Colonic mucosa (tissue), 4 donors: ENCODE measurements around the gene CRTAC1. TPM values are rescaled to one million over a fixed set of nuclear protein-coding genes. Genes with fewer than 3 reads are reported as not detected.

Source experiments
- DNase-seq: peaks from one replicate; pipeline ENCODE4 v3.0.0-alpha.2; 2020
- H3K27ac ChIP-seq: fragments of 200-600 bp; one replicate; pipeline ENCODE4 v1.8.0; 2021
- H3K27me3 ChIP-seq: fragments of 200-600 bp; one replicate; pipeline ENCODE4 v1.8.0; 2021
- H3K36me3 ChIP-seq: fragments of 200-600 bp; one replicate; pipeline ENCODE4 v1.8.0; 2021
- H3K4me1 ChIP-seq: fragments of 200-600 bp; one replicate; pipeline ENCODE4 v1.8.0; 2021; ENCODE audit warnings: mild to moderate bottlenecking
- H3K4me3 ChIP-seq: fragments of 200-600 bp; one replicate; pipeline ENCODE4 v1.8.0; 2021
- H3K9ac ChIP-seq, 2 donors: one replicate each; pipeline ENCODE4 v1.7.0; 2013; ENCODE audit warnings: control low read depth in 2 of 2, low read depth in 2 of 2, low read length in 2 of 2
- H3K9me3 ChIP-seq: fragments of 200-600 bp; one replicate; pipeline ENCODE4 v1.8.0; 2021
- CTCF ChIP-seq: fragments of 200-600 bp; IDR thresholded peaks from one replicate; pipeline ENCODE4 v1.8.0; 2022; ENCODE audit warnings: antibody characterized with exemption, mild to moderate bottlenecking
- intact Hi-C: fragments of 100-400 bp; cut with DNase I; formaldehyde crosslinking; loops from one replicate; pipeline ENCODE4 v1.14.1; 2022
- total RNA-seq, 2 donors: library from RNA; stranded (reverse); fragmentation: NEBNext Ultra II Directional in 1 of 2; extraction: Animal tissue kit (Norgen Biotek cat#: 25700) in 1 of 2; gene quantifications; one replicate each; pipeline ENCODE4 v1.2.1, GENCODE V29; 2021
- donor health status: healthy.
- donor health status: DM: no; HTN: no; CAD: no.
- donor health status: DM: no; HTN: no; CAD: no.

The CRTAC1 gene
- total RNA-seq, 2 donors from 2014 or later, result 0.17 to 1.4 TPM

GRCh38 chr10:98020254-98020653 lies 10.2 kb downstream of the CRTAC1 start:
- Histone ChIP-seq H3K27me3 (no peaks in the 10 kb centered on the region), H3K36me3 (no peaks in the 10 kb centered on the region), H3K4me1 (no peaks in the 10 kb centered on the region), H3K9me3 (no peaks in the 10 kb centered on the region), H3K9ac (no peak overlapping the region), H3K27ac (no peak overlapping the region), H3K4me3 (no peak overlapping the region)
- intact Hi-C loops, result no loop called here
- no peak for TF ChIP-seq CTCF
- no peak for DNase-seq

DNA sequence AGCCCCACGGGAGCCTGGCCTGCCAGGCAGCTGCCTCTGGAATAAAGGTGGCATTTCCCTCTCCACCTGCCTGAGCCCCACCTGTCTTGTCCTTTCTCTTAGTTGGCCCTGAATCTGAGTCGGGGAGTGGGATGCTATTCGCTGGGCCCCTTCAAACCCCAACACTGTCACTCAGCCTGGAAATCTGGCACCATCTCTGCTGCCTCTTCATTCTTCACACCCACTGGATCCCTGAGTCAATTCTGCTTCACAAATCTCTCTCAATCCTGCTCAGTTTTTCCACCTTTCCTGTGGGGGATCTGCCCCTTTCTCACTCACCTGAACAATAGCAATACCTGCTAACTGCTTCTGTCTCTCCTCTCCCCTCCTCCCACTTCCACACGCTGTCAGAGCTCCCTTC lies 10.6 kb downstream of the CRTAC1 start:
- intact Hi-C loops, result no loop called here
- no peak for TF ChIP-seq CTCF
- no peaks in the 10 kb centered on the region for H3K36me3 ChIP-seq
- H3K4me1 ChIP-seq, result no peaks in the 10 kb centered on the region
- DNase-seq, result no peak
- no peaks in the 10 kb centered on the region for H3K9me3 ChIP-seq
- H3K27ac ChIP-seq, result no peak overlapping the region
- no peaks in the 10 kb centered on the region for H3K27me3 ChIP-seq
- no peak overlapping the region for H3K9ac ChIP-seq
- H3K4me3 ChIP-seq, result no peak overlapping the region

- H3K27me3 ChIP-seq, result no peaks in the 10 kb centered on the region
- intact Hi-C loops, result no loop called here
- no peak overlapping the region for H3K9ac ChIP-seq
- H3K27ac ChIP-seq, result no peak overlapping the region
- no peak overlapping the region for H3K4me3 ChIP-seq
- H3K36me3 ChIP-seq, result no peaks in the 10 kb centered on the region
- no peak for TF ChIP-seq CTCF
- no peaks in the 10 kb centered on the region for H3K4me1 ChIP-seq
- H3K9me3 ChIP-seq, result no peaks in the 10 kb centered on the region
- no peak for DNase-seq
Measured at GRCh38 chr10:98016772-98017475, 13.5 kb downstream of the CRTAC1 start.

GRCh38 chr10:98013776-98014175 lies 16.6 kb downstream of the CRTAC1 start:
- TF ChIP-seq CTCF, result no peak
- Histone ChIP-seq H3K9ac (no peak overlapping the region), H3K27me3 (no peaks in the 10 kb centered on the region), H3K9me3 (no peaks in the 10 kb centered on the region), H3K4me3 (no peak overlapping the region), H3K27ac (no peak overlapping the region), H3K36me3 (no peaks in the 10 kb centered on the region), H3K4me1 (no peaks in the 10 kb centered on the region)
- no peak for DNase-seq
- intact Hi-C loops, result no loop called here

- H3K4me1 ChIP-seq, result no peaks in the 10 kb centered on the region
- H3K4me3 ChIP-seq, result no peak overlapping the region
- H3K9ac ChIP-seq, result no peak overlapping the region
- no peak for DNase-seq
- H3K36me3 ChIP-seq, result no peaks in the 10 kb centered on the region
- H3K9me3 ChIP-seq, result no peaks in the 10 kb centered on the region
- H3K27me3 ChIP-seq, result no peaks in the 10 kb centered on the region
- no peak for TF ChIP-seq CTCF
- H3K27ac ChIP-seq, result no peak overlapping the region
- intact Hi-C loops, result no loop called here
Measured at GRCh38 chr10:98013122-98013521, 17.3 kb downstream of the CRTAC1 start.
